H1 (cell line): ENCODE measurements around the gene CDK15. TPM values are rescaled to one million over a fixed set of nuclear protein-coding genes. Genes with fewer than 3 reads are reported as not detected.

Experiments
- CTCF ChIA-PET: fragments of 300-600 bp; sonication (Branson Sonifier 250); formaldehyde crosslinking; loops from one replicate; lab custom pipeline; 2021; ENCODE audit not compliant: partially characterized antibody; lab: Charles Lee
- POLR2A ChIA-PET: fragments of 300-600 bp; sonication (Branson Sonifier 250); formaldehyde crosslinking; loops from one replicate; lab custom pipeline; 2021; ENCODE audit warnings: inconsistent platforms; ENCODE audit not compliant: partially characterized antibody; lab: Charles Lee
- DNase-seq, 2 experiments: peaks; one replicate each; pipeline versions ENCODE4 v3.0.0 to v3.0.0-alpha.2; 2010 to 2022; ENCODE audit warnings: low spot score in 2 of 2, low read depth in 1 of 2, mixed read lengths in 1 of 2
- FAIRE-seq: peaks from 2 replicates; lab custom pipeline; 2011; peaks lifted over from hg19 to GRCh38; lab: Jason Lieb, UNC
- H2AFZ ChIP-seq: 2 replicates; pipeline ENCODE4 v1.8.1; 2012; ENCODE audit warnings: low read length, inconsistent platforms
- H2AK5ac ChIP-seq: 2 replicates; pipeline ENCODE4 v1.6.1; 2013; ENCODE audit warnings: low read depth, low read length
- H2BK120ac ChIP-seq: replicated peaks from 2 replicates; pipeline ENCODE3; 2013; ENCODE audit warnings: low read depth, low read length, inconsistent platforms
- H2BK12ac ChIP-seq: 2 replicates; pipeline ENCODE4 v1.6.1; 2013; ENCODE audit warnings: low read depth, low read length
- H2BK15ac ChIP-seq: 2 replicates; pipeline ENCODE4 v1.6.1; 2013; ENCODE audit warnings: low read length
- H2BK20ac ChIP-seq: 2 replicates; pipeline ENCODE4 v1.6.1; 2013; ENCODE audit warnings: low read length
- H2BK5ac ChIP-seq: 2 replicates; pipeline ENCODE4 v1.6.1; 2013; ENCODE audit warnings: low read depth, low read length
- H3K14ac ChIP-seq: 2 replicates; pipeline ENCODE4 v1.6.1; 2013; ENCODE audit warnings: inconsistent platforms; ENCODE audit not compliant: insufficient read length
- H3K18ac ChIP-seq: 2 replicates; pipeline ENCODE4 v1.6.1; 2013; ENCODE audit warnings: low read length; ENCODE audit errors: extremely low read depth
- H3K23ac ChIP-seq: 2 replicates; pipeline ENCODE4 v1.6.1; 2013; ENCODE audit warnings: inconsistent platforms; ENCODE audit not compliant: insufficient read length
- H3K23me2 ChIP-seq: 2 replicates; pipeline ENCODE4 v1.6.1; 2013; ENCODE audit warnings: low read depth, low read length
- H3K27ac ChIP-seq: 2 replicates; pipeline ENCODE4 v1.6.1; 2011; ENCODE audit warnings: low read depth, low read length, inconsistent platforms
- H3K27me3 ChIP-seq, 4 experiments: replicated peaks in 1 of 4; 1 replicate in 1 of 4; 2 replicates in 3 of 4; pipeline versions ENCODE4 v1.6.1 to v1.8.1; 2011 to 2013; ENCODE audit warnings: low read length in 3 of 4, mild to moderate bottlenecking in 3 of 4, inconsistent platforms in 2 of 4, mixed read lengths in 2 of 4, moderate library complexity in 1 of 4; ENCODE audit not compliant: control insufficient read depth in 3 of 4, insufficient read depth in 3 of 4; ENCODE audit errors: extremely low read depth in 1 of 4
- H3K36me3 ChIP-seq, 4 experiments: 2 replicates each; pipeline versions ENCODE4 v1.6.1 to v1.8.1; 2011 to 2013; ENCODE audit warnings: mild to moderate bottlenecking in 4 of 4, low read length in 3 of 4, moderate library complexity in 2 of 4, control low read depth in 1 of 4, inconsistent platforms in 1 of 4; ENCODE audit not compliant: insufficient read depth in 4 of 4, control insufficient read depth in 2 of 4
- H3K4ac ChIP-seq: replicated peaks from 2 replicates; pipeline ENCODE3; 2013; ENCODE audit warnings: low read length, low read depth, mixed read lengths, inconsistent platforms; ENCODE audit not compliant: insufficient read length
- H3K4me1 ChIP-seq, 4 experiments: replicated peaks in 1 of 4; 1 replicate in 1 of 4; 2 replicates in 3 of 4; pipeline versions ENCODE4 v1.6.1 to v1.8.1; 2011 to 2013; ENCODE audit warnings: low read length in 3 of 4, inconsistent platforms in 2 of 4, mixed read lengths in 1 of 4; ENCODE audit not compliant: insufficient read depth in 4 of 4, control insufficient read depth in 3 of 4
- H3K4me2 ChIP-seq, 2 experiments: 2 replicates each; pipeline versions ENCODE4 v1.6.1 to v1.8.1; 2011 to 2013; ENCODE audit warnings: low read depth in 2 of 2, low read length in 2 of 2, control low read depth in 1 of 2, inconsistent platforms in 1 of 2, mild to moderate bottlenecking in 1 of 2; ENCODE audit not compliant: insufficient read depth in 1 of 2
- H3K4me3 ChIP-seq, 4 experiments: fragments of 200-600, 300-600 bp in 1 of 4; sonication (generic), shearing (Covaris generic), sonication (Bioruptor Twin) in 1 of 4; 2 replicates each; pipeline versions ENCODE4 v1.5.1 to v1.8.1; 2011 to 2016; ENCODE audit warnings: low read length in 4 of 4, low read depth in 3 of 4, control low read depth in 2 of 4, inconsistent platforms in 2 of 4, mild to moderate bottlenecking in 2 of 4, mixed read lengths in 1 of 4, moderate library complexity in 1 of 4; ENCODE audit not compliant: insufficient read depth in 2 of 4; ENCODE audit errors: extremely low read depth in 1 of 4
- H3K56ac ChIP-seq: replicated peaks from 2 replicates; pipeline ENCODE3; 2013; ENCODE audit warnings: low read depth, mild to moderate bottlenecking, mixed read lengths, low read length, inconsistent platforms; ENCODE audit not compliant: insufficient read length
- H3K79me1 ChIP-seq: 2 replicates; pipeline ENCODE4 v1.6.1; 2013; ENCODE audit warnings: low read depth, low read length, control low read depth
- H3K79me2 ChIP-seq, 2 experiments: 2 replicates each; pipeline versions ENCODE4 v1.6.1 to v1.8.1; 2012 to 2013; ENCODE audit warnings: low read length in 2 of 2, mild to moderate bottlenecking in 2 of 2, inconsistent platforms in 1 of 2; ENCODE audit not compliant: insufficient read depth in 2 of 2, control insufficient read depth in 1 of 2
- H3K9ac ChIP-seq, 4 experiments: replicated peaks in 1 of 4; 1 replicate in 1 of 4; 2 replicates in 3 of 4; pipeline versions ENCODE4 v1.6.1 to v1.8.1; 2011 to 2013; ENCODE audit warnings: low read depth in 3 of 4, low read length in 3 of 4, control low read depth in 2 of 4, mild to moderate bottlenecking in 2 of 4, moderate library complexity in 2 of 4, inconsistent platforms in 1 of 4; ENCODE audit errors: extremely low read depth in 1 of 4
- H3K9me3 ChIP-seq, 2 experiments: 2 replicates each; pipeline versions ENCODE4 v1.6.1 to v1.8.1; 2012 to 2013; ENCODE audit warnings: mild to moderate bottlenecking in 2 of 2, moderate library complexity in 2 of 2, control low read depth in 1 of 2, inconsistent platforms in 1 of 2, low read depth in 1 of 2, low read length in 1 of 2, mixed read lengths in 1 of 2; ENCODE audit not compliant: insufficient read depth in 2 of 2
- H4K20me1 ChIP-seq, 2 experiments: replicated peaks in 1 of 2; 2 replicates each; pipeline versions ENCODE3 to v1.8.1; 2011 to 2013; ENCODE audit warnings: inconsistent platforms in 2 of 2, low read length in 2 of 2, mild to moderate bottlenecking in 1 of 2; ENCODE audit not compliant: insufficient read depth in 2 of 2, control insufficient read depth in 1 of 2
- H4K5ac ChIP-seq: 2 replicates; pipeline ENCODE4 v1.6.1; 2013; ENCODE audit warnings: low read length, low read depth, mixed read lengths, inconsistent platforms; ENCODE audit not compliant: insufficient read length
- H4K8ac ChIP-seq: 2 replicates; pipeline ENCODE4 v1.8.0; 2013; ENCODE audit warnings: mild to moderate bottlenecking, moderate library complexity, low read length, inconsistent platforms; ENCODE audit not compliant: insufficient read depth; ENCODE audit errors: extremely low read depth
- H4K91ac ChIP-seq: replicated peaks from 2 replicates; pipeline ENCODE3; 2013; ENCODE audit warnings: low read length, mixed read lengths, inconsistent platforms; ENCODE audit not compliant: insufficient read length
- ATF3 ChIP-seq: IDR thresholded peaks from 2 replicates; pipeline ENCODE4 v1.6.1; 2011; ENCODE audit warnings: low read depth, mild to moderate bottlenecking, low read length; ENCODE audit not compliant: insufficient read depth
- CHD2 ChIP-seq: IDR thresholded peaks from 2 replicates; pipeline ENCODE4 v1.6.1; 2012; ENCODE audit warnings: low read length, improper control_type of control experiment
- GTF2F1 ChIP-seq: IDR thresholded peaks from 2 replicates; pipeline ENCODE4 v1.6.1; 2012; ENCODE audit warnings: low read depth, low read length, improper control_type of control experiment, borderline replicate concordance
- JUN ChIP-seq: IDR thresholded peaks from 2 replicates; pipeline ENCODE4 v1.6.1; 2011; ENCODE audit warnings: low read depth, mild to moderate bottlenecking, improper control_type of control experiment, low read length
- NRF1 ChIP-seq: IDR thresholded peaks from 2 replicates; pipeline ENCODE4 v1.6.1; 2011; ENCODE audit warnings: mild to moderate bottlenecking, low read depth, low read length, improper control_type of control experiment
- RXRA ChIP-seq: IDR thresholded peaks from 2 replicates; pipeline ENCODE4 v1.6.1; 2011; ENCODE audit warnings: low read depth, mild to moderate bottlenecking, low read length, moderate library complexity; ENCODE audit not compliant: insufficient read depth
- WGBS, 2 experiments: shearing (Covaris generic) in 1 of 2; methylation state at CpG; one replicate each; pipeline versions ENCODE4 v1.1.6 to v1.1.7; 2013 to 2015; ENCODE audit warnings: low lambda C conversion rate in 2 of 2, mixed read lengths in 2 of 2, inconsistent platforms in 1 of 2, low coverage in 1 of 2, missing lambda C conversion rate in 1 of 2; ENCODE audit not compliant: insufficient replicate concordance in 2 of 2, insufficient coverage in 1 of 2, insufficient read length in 1 of 2; ENCODE audit errors: extremely low coverage in 1 of 2, missing lambda C conversion rate in 1 of 2; 5-methylcytosine and 5-hydroxymethylcytosine counted together
- polyA plus RNA-seq, 7 experiments: library from polyadenylated mRNA; depleted of rRNA in 3 of 7; stranded (reverse) in 5 of 7; unstranded in 2 of 7; fragments of >200 nt in 5 of 7; fragments of 200-250 nt in 2 of 7; gene quantifications; 1 replicate in 5 of 7; 2 replicates in 1 of 7; 4 replicates in 1 of 7; pipeline versions ENCODE4 v1.2.1 to v1.2.3, GENCODE V29; 2011 to 2013; ENCODE audit warnings: missing spikeins in 2 of 7, mixed read lengths in 2 of 7
- total RNA-seq: library from RNA; stranded (reverse); fragmentation: NEBNext Ultra II Directional; extraction: Animal tissue kit (Norgen Biotek cat#: 25700); gene quantifications from 2 replicates; pipeline ENCODE4 v1.2.1, GENCODE V29; 2021

CDK15 gene
- total and polyA plus RNA-seq, 2 of the 8 experiments (the other 6 are each of a cell fraction or from before 2014, with no cell fraction given) = 0.03 TPM; not detected in 1

GRCh38 chr2:201827621-201828020, 21.3 kb downstream of the CDK15 start:
- no peak overlapping the region for H2AFZ ChIP-seq
- H3K56ac ChIP-seq = no peak overlapping the region
- H3K79me2 ChIP-seq = no peaks in the 10 kb centered on the region
- whole genome bisulfite sequencing, 2 experiments = 80% methylated on average over 3 of the region's 3 CpGs; no CpG with 5 or more reads in 1 of the 2 experiments
- no peak overlapping the region for H2BK120ac ChIP-seq
- DNase-seq (no peak), FAIRE-seq (no peak)
- H2BK5ac ChIP-seq = no peak overlapping the region
- H3K23me2 ChIP-seq = no peaks in the 10 kb centered on the region
- H4K91ac ChIP-seq = no peak overlapping the region
- H3K4ac ChIP-seq = no peak overlapping the region
- H3K4me2 ChIP-seq = no peak overlapping the region
- no peaks in the 10 kb centered on the region for H3K27me3 ChIP-seq
- H3K79me1 ChIP-seq = no peaks in the 10 kb centered on the region
- no peak overlapping the region for H3K23ac ChIP-seq
- no peak for TF ChIP-seq ATF3
- no peak for TF ChIP-seq CHD2
- no peak for TF ChIP-seq GTF2F1
- no peak for TF ChIP-seq JUN
- TF ChIP-seq NRF1 = no peak
- no peak for TF ChIP-seq RXRA
- TF ChIP-seq, all 59 proteins: peak for 0
- no peak overlapping the region for H3K4me3 ChIP-seq
- H3K9me3 ChIP-seq = no peaks in the 10 kb centered on the region
- H3K14ac ChIP-seq = no peak overlapping the region
- H4K8ac ChIP-seq = no peak overlapping the region
- no peak overlapping the region for H3K18ac ChIP-seq
- no peak overlapping the region for H2BK12ac ChIP-seq
- H3K27ac ChIP-seq = no peak overlapping the region
- no peak overlapping the region for H2BK15ac ChIP-seq
- H3K4me1 ChIP-seq = no peaks in the 10 kb centered on the region
- no peaks in the 10 kb centered on the region for H4K20me1 ChIP-seq
- H2BK20ac ChIP-seq = no peak overlapping the region
- no peaks in the 10 kb centered on the region for H3K36me3 ChIP-seq
- no peak overlapping the region for H3K9ac ChIP-seq
- no peak overlapping the region for H2AK5ac ChIP-seq
- H4K5ac ChIP-seq = no peak overlapping the region
- ChIA-PET POLR2A (interaction anchor here (1.0 to 1.4 kb wide), 2 partner anchors 9 to 144 kb away, joined by 3 read pairs; no protein-coding TSS in a partner anchor), CTCF (interaction anchor here (0.9 to 1.9 kb wide), 5 partner anchors 11 to 33 kb away, joined by 3 to 4 read pairs (median 4); no protein-coding TSS in a partner anchor)
